GM19468 (cell line): ENCODE measurements around the gene KIFC3.

Source experiments
- ATAC-seq: cut with Tn5 transposase; IDR thresholded peaks from one replicate; pipeline ENCODE4 v1.9.1; 2021; ENCODE audit warnings: mild to moderate bottlenecking, moderate library complexity, moderate number of reproducible peaks; ENCODE audit not compliant: unreplicated experiment; ENCODE audit errors: extremely low read depth

The KIFC3 gene

DNA sequence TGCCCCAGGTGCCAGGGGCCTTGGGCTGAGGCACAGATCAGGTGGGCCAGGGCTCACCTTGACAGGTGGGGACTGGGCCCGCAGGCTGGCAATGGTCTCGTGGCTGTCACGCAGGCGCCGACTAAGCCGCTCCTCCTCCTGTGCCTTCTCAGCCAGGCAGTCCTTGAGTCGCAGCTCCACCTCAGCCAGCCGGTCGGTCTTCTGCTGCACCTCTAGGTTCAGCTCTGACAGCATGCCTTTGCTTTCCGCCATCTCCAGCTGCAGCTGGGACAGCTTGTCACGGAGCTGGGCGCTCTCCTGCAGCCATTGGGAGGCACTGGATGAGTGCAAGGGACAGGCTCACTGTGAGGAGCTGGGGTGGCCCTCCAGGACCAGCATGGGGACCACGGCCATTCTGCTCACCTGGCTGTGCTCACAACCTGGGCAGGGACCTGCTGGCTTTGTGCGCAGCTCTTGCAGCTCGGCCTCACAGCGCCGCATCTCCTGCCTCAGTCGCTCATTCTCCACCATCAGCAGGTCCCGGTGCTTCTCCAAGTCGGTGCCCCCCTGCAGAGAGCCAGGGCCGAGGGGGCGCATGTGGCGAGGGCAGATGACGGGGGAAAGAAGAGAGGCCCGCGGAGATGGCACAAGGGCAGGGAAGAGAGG, 31.0 kb downstream of the KIFC3 start:
- ATAC-seq: no peak

DNA sequence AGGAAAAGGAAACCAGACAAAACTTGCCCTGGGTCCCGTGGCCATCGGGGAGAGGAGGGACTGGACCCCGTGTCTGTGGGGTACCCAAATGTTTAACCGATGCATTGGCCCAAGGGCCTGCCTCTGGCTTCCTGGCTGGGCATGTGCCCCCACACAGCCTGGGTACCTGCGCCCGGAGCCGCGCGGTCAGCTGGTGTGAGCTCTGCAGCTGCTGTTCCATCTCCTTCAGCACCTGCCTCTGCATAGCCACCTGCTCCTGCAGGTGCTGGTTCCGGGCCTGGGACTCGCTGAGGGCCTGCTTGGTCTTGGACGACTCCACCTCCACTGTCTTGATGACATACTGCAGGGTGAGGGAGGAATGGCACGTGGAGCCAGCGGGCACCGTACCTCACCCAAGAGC, 31.9 kb downstream of the KIFC3 start:
- no peak for ATAC-seq

DNA sequence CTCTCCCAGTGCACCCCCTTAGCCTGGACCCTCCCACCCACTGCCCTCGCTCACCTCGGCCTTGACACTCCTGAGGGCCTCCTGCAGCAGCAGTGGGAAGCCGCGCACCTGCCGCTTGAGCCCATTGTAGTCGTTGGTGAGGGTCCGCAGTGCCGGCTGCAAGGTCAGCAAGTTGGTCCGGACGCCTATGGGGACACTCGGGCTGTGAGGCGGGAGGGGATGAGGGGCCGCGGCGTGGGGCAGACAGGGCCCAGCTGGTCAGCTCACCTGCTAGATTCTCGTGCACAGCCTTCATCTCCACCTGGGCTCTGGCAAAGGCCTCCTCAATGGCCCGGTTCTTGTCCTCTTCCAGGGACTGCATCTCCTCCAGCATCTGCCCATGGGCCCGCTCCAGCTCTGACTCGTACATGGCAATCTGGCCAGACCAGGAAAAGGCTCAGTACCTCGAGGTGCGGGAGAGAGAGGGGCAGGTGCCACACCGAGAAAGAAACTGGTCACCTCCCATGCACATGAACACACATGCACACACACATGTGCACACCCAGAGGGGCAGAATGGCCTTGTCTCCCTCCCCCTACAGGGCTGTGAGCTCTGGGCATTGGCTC, 32.6 kb downstream of the KIFC3 start:
- no peak for ATAC-seq

DNA sequence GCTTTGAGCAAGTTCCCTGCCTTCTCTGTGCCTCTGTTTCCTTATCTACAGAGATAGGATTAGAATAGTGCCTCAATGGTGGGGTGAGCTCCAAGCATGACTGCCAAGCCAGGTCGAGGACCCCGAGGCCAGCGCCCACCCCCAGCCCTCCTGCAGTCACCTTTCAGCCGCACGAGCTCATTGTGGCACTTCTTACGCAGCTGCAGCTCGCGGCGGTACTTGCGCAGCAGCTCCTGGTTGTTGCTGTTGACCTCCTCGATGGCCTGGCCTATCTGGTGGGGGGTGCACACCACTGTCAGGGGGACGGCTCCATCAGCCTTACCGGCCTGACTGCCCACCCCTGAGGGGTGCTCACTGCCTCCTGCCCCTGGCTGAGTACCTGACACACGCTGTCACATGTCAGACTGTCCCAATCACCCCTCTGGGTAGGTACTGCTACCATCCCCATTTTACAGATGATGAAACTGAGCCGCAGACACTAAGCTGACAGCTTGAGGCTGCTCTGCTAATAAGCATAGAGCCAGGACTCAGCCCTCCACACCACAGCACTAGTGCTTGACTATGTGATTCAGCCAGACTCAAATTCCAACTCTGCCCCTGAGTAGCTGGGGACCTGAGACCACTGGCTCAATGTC, 35.5 kb downstream of the KIFC3 start:
- no peak for ATAC-seq

DNA sequence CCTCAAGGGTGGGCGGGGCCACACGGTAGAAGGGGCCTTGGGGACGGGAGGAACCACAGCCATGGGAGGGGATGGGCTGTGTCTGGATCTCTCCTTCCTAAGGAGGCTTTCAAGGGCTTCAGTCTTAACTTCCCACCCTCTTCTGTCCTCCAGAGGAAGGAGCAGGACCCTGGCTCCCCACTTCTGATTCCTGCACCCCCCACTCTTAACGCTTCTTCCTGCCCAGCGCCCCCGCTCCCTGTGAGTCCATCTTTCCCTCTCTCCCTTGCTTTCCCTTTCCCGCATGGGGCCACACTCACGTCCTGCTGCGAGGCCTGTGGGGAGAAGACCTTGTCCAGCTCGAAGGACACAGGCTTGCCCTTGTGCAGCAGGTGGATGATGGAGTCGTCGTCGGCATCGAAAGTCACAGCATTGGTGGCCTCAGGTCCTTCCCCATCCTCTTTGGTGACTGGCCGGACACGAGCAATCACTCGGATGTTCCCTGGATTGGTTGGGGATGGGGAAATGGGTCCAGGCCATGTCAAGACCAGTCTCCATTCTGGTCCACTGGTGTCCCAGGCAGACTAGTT, 37.0 kb downstream of the KIFC3 start:
- ATAC-seq: no peak

DNA sequence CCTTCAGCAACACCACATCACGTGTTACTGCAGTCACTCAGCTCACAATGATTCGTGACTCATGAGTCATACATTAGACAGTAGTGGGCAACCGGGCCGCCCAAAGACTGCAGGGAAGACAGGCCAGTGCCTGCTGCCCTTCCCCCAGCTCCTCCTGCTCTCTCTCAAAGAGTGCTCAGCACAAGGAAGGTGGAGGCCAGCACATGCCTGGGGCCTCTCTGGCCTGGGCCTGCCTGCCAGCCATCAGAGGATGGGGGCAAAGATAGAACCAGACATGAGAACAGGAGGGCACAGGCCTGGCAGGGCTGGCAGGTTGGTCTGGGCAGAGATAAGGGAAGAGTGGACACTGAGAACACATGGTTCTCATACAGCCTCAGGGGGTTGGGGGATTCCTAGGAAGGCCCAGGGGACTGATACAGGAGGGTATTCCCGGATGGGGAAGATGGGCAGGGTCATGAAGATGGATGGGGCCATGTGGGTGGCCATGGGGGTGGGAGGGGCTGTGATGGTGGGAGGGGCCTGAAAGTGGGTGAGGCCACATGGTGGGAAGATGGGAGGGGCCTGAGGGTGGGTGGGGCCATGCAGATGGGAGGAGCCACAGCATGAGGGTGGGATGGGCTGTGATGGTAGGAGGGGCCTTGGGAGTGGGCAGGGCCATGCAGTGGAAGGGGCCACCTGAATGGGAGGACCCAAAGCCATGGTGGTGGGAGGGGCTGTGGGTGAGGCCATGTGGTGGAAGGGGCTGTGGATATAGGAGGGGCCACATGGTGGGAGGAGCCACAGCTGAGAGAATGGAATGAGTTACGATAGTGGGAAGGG, 37.7 kb downstream of the KIFC3 start:
- ATAC-seq: no peak

DNA sequence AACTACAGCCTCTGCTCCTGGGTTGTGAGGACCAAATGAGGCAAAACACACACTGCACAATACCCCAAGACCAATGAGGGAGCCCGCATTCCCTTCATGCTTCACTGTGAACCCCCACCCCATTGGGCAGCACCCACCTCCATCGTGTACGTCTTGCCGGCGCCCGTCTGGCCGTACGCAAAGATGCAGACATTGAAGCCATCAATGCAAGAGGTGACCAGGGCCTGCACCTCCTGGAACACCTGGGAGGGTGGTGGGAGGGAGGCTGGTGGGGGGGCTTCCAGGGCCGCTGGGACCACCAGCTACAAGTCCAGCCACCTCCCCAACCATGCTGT, 38.3 kb downstream of the KIFC3 start:
- no peak for ATAC-seq

DNA sequence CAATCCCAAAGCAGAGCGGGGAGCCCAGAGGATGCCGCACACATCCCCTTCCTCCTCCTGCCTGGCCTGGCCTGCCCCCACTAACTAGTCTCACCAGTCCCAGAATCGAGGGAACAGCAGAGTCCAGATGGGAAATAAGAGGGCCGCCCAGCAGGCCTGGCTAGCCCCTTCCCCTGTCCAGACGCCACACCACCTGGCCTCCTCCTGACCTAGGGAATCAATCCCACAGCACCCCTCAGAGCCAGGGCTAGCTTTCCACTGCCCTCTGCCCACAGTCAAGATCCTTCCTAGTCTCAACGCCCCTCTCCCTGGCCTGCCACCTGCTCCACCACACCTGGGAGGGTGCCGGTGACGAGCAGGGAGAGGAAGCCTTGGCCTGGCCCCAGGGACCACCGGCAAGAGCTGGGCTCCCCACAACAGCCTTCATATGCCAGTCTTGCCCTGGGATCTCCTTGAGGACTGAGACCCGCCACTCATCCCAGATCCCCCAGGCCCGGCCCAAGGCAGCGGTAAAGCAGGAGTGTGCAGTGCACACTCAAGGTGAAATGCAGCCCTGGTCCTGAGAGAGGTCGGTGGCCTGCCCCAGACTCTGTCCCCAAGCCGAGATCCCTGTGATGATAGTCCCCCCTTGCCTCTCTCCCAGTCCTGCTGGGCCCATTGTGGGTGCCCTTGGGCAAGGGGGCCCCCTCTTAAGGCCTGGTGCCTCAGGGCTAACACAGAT, 38.8 kb downstream of the KIFC3 start:
- ATAC-seq: no peak

DNA sequence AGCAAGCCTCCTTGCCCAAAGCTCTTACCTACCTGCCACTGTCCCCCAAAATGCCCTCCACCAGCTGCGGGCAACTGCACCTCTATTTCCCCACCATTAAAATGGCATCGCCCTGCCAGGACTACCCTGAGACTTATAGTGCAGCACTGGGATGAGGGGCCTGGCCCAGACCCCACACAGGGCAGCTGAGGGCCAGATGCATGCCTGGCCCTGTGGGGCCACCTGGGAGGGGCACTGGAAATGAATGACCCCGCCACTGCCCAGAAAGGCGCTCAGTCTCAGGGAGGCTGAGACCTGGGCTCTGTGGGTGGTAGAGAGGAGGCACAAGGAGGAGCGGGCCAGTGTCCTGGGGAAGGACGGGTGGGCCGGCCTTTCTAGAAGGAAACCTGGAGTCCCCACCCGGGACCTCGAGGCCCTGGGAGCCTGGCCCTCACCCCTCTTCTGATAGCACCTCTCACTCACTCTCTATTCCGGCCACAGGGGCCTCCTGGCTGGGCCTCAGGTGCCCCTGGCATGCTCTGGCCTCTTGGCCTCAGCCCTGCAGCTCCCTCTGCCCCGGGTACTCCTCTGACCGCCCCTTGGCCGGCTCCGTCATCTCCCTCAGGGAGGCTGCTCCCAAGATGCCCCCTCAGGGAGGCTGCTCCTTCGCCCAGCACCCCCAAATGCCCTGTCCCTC, 39.8 kb downstream of the KIFC3 start:
- ATAC-seq: no peak

DNA sequence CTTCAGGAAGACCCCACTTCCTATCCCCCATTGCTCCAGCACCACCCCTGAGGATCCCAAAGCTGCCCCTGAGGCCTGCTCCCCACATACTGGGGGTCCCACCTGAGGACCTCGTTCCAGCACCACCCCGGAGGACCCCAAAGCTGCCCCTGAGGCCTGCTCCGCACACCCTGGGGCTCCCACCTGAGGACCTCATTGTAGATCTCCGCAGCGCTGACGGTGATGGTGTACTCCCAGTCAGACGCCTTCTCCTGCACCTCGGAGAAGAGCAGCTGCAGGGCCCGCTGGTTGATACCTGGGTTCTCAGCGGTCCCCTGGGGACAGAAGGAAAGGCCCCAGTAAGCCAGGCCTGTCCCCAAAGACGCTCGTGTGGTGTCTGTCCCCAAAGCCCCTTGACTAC, 40.3 kb downstream of the KIFC3 start:
- ATAC-seq: no peak

DNA sequence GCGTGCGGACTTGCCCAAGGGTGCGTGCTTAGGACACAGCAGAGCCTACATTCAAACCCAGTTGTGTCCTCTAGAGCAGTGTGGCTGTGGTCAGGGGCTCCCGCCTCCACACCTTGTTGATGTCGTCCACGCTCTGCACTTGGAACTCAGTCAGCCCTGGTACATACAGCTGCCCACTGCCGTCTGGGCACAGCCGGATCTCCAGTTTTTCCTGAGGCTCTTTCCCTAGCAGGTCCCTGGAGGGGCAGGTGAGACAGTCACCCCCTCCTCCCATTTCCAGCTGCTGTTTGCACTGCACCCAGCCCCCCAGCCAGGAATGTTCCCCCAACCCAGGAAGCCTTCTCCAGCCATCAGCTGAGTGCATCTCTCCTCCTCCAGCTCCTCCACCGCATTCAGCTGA, 41.0 kb downstream of the KIFC3 start:
- ATAC-seq: no peak

DNA sequence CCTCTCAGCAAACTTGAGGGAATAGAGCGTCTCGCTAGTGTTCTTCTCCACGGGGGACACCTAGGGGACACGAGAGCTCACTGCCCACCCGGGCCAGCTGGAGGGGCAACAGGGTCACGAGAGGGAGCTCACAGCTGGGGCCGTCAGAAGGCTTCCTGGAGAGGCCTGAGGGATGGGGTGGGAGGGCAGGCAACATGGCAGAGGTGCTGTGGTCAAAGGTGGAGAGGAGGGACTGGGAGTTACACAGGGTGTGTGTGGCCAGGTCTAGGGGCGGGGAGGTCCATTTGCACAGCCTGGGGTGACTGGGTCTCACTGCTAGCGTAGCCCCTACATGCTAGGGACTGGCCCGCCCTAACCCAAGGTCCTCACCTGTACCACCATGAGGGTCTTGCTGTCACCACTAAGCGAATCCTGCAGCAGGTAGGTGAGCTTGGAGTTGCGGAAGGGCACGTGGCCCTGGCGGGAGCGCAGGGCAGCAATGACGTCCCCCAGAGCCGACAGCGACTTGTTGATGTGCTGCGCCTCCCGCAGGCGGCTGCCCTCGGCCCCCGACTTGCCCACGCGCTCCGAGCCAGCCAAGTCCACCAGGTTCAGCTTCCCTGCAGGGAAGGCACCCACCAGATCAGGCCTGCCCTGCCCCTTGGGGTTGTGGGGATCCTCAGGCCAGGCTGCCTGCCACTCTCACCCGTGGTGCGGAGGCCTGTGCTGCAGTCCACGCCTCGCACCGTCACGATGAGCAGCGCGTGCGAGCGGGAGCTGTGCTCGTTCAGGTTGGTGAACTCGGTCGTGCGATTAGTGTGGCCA, 41.7 kb downstream of the KIFC3 start:
- no peak for ATAC-seq

DNA sequence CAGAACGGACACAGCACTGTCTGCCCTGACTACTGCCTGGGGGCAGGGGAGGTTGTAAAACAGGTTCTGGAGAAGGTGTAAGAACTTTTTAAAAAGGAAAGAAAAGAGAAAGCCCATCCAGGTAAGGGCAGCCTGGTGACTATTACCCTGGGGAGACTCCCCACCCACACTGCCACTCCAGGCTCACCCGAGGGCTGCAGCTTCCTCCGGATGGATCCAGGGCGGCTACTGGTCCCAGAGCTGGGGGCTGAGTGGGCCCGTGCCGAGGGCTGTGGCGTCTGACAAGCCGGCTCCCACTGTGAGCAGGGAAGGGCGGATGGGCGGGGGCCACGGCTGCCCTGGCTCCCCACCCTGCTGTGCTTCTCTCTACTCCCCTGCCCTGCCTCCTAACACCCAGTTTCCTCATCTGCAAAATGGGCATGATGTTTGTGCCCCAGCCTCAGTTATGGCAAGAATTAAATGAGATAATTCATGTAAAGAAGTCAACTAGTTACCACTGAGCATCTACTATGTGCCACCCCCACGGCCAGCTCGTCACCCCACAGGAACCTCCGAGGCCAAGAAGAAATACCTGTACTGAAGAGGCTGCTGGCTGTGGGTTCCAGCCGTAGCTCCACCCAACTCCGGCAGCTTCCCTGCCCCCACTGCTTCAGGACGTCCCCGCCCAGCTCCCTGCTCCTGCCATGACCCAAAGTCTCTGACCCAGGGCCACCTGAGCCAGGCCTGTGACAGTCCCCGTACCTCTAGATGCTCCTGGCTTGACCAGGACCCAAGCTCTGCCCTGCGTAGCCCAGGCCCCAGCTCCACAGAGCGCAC, 42.5 kb downstream of the KIFC3 start:
- ATAC-seq: no peak

DNA sequence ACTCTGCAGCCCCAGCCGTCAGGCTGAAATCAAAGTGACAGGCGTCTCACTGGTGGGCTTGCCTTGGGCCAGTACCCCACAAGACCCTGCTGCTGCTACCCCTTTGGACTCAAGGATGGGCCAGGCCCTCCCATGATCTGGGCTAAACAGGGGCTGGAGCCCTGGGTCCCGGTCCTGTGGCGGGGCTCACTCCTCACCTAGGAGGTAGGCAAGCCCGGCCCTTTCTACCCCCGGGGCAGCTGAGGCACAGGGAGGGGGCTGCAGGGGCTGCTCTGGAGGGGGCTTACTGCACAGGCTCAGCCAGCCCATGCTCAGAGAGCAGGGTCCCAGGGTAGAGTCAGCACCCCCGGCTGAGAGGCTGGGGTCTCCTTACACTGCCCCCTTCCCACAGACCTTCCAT, 43.2 kb downstream of the KIFC3 start:
- no peak for ATAC-seq

DNA sequence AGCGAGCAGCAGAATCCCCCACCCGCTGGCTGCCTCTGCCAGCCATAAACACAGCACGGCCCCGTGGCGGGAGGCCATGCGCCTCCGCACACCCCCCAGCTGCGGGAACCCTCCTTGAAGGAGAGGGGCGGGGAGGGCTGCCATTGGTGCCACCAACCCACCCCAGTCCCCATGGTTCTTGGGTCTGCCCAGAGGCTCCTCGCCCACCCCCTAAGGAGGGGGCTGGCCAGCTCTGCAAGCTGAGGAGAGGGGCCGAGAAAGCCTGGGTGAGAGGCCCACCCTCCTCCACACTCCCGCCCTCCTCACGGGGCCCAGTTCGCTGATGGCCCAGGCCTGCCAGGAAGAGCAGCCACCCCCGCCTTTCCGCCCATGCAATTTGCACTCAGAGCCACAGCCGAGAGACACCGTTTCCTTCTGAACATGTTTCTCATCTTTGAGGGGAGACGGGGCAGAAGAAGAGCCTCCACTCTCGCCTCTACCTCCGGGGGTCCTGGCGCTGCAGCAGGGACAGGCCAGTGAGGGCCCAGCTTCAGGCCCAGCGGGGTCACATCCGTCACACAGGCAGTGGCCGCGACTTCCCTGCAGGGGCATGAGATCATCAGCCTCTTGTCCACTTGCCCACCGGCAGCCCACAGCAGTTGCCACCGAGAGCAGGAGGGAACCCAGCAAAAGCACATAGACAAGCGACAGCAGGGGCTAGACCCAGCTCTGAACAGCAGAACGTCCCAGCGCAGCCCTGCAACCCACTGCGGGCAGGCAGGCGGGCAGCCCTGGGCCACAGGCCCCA, 43.8 kb downstream of the KIFC3 start:
- no peak for ATAC-seq

DNA sequence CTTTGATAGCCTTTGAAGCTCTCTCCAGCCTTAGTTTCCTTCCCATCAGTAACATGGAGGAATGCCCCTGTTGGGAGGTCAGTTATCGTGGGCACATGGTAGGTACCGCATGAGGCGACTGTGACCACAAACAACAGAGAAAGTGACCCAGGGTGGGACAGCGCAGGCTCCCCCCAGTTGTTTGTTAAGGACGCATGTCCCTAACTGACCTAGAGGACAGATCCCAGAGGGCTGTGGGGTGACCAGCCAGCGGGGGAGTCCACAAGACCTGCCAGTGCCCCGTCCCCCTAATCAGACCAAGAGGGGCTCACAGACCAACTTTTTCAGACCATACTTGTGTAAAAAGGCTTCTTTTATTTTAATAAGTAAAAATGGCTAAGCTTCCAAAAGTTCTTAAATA, 44.4 kb downstream of the KIFC3 start:
- no peak for ATAC-seq

DNA sequence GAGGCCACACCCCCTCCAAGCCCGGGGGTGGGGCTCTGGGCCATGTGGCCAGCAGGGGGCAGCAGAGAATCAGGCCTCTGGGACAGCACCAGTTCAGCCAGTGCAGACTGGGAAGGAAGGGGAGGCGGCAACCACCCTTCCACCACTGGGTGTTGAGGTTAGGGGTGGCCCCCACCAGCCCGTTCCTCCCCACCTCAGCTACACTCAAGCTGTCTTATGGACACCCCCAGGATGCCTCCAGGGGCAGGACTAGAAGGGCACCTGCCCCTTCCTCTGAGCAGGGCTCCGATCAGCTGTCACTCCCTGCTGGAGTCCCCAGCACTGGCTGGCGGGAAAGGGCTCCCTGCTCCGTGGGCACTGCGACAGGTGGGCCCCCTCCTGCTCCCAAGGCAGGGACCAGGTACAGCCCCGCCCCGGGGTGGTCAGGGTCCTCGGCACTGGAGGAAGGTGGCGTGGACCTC, 44.9 kb downstream of the KIFC3 start:
- peak; percentile 69 for ATAC-seq
